ENCODE data around the gene CNTNAP2. TPM values are rescaled to one million over a fixed set of nuclear protein-coding genes. Genes with fewer than 3 reads are reported as not detected.

CNTNAP2 gene
- total RNA-seq, 1 experiment from 2014 or later, result 64.5 TPM

DNA sequence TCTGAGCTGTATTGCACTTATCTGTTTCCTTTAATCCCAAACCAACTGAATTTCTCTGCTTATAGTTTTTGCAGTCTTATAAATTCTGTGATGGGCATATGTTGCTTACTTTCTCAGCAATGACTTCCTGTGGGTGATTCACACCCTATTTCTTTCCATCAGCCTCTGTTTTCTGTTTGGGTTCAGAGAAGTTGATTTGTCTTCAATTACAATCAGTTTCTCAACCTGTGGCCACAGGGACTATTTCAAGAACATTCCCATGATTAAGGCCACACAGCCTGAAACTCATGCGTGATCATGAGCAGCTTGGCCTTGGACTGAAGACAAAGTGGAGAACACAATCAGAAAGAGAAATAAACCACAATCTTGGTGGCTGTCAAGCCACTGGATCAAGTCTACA is 1299.4 kb downstream of the CNTNAP2 start:
- Histone ChIP-seq H3K14ac (ENCODE audit: insufficient read depth, low read length) (no peak overlapping the region), H3K27ac (ENCODE audit: insufficient read length, low read depth, low read length) (no peak overlapping the region), H3K4ac (ENCODE audit: low read depth, low read length) (no peak overlapping the region), H4K20me1 (ENCODE audit: control insufficient read depth, insufficient read depth, insufficient read length) (no peaks in the 10 kb centered on the region), H3K79me1 (ENCODE audit: insufficient read depth, low read depth, low read length, poor library complexity, severe bottlenecking) (no peaks in the 10 kb centered on the region), H3K23me2 (ENCODE audit: insufficient read length, low read depth, low read length, poor library complexity, severe bottlenecking) (no peaks in the 10 kb centered on the region), H2AK5ac (ENCODE audit: insufficient read length, low read length) (no peak overlapping the region), H2BK120ac (ENCODE audit: low read depth, low read length, poor library complexity, severe bottlenecking) (no peak overlapping the region), H4K91ac (ENCODE audit: insufficient read length, low read depth, low read length) (no peak overlapping the region), H3K4me1 (ENCODE audit: insufficient read depth, low read length) (no peaks in the 10 kb centered on the region), H3K27me3 (ENCODE audit: insufficient read depth, low read length) (no peaks in the 10 kb centered on the region), H4K5ac (ENCODE audit: insufficient read length, low read depth, low read length) (no peak overlapping the region), H3T11ph (ENCODE audit: low read length) (no peak overlapping the region), H2BK15ac (ENCODE audit: low read depth, low read length) (no peak overlapping the region), H2BK5ac (ENCODE audit: insufficient read length, low read length) (no peak overlapping the region), H3K9me3 (ENCODE audit: control insufficient read depth, low read depth, low read length) (no peaks in the 10 kb centered on the region), H4K8ac (replicated peaks; ENCODE audit: insufficient read length, low read depth, low read length) (no peak overlapping the region), H3K18ac (ENCODE audit: insufficient read length, low read depth, low read length) (no peak overlapping the region), H3K79me2 (ENCODE audit: insufficient read depth, low read length) (no peaks in the 10 kb centered on the region), H2BK20ac (ENCODE audit: low read depth, low read length, poor library complexity, severe bottlenecking) (no peak overlapping the region), H3K56ac (ENCODE audit: insufficient read length, low read depth, low read length) (no peak overlapping the region), H3K23ac (ENCODE audit: insufficient read length, low read depth, low read length) (no peak overlapping the region), H2AFZ (ENCODE audit: low read length) (no peak overlapping the region), H3K9ac (ENCODE audit: extremely low read depth, insufficient read length, low read length) (no peak overlapping the region), H2BK12ac (ENCODE audit: insufficient read length, low read depth, low read length) (no peak overlapping the region), H3K4me2 (ENCODE audit: insufficient read depth, insufficient read length, low read length) (no peak overlapping the region)
- Mint-ChIP-seq H3K27ac (no peak overlapping the region), H3K36me3 (ENCODE audit: insufficient read depth in 1 of 3, low read depth in 3 of 3) (no peaks in the 10 kb centered on the region), H3K9me3 (no peaks in the 10 kb centered on the region; a peak in 1 of 5 replicates), H3K4me1 (0 out of 4 replicates have a peak, but pooled peaks cover 0 to 1% of the 10 kb centered on the region in 2 experiments), H3K4me3 (no peak overlapping the region), H3K27me3 (ENCODE audit: low read depth) (no peaks in the 10 kb centered on the region; the same call in 1 of the 2 replicates)
- no peak for TF ChIP-seq CTCF (conservative IDR thresholded peaks at IDR 0.05)
- no CpG with 5 or more reads among the region's 1 CpG for WGBS (ENCODE audit: extremely low coverage, insufficient read length, low lambda C conversion rate)
- no peak for DNase-seq
